Adrenal gland (tissue), 12 donors: ENCODE measurements around the gene ABCC10. TPM values are rescaled to one million over a fixed set of nuclear protein-coding genes. Genes with fewer than 3 reads are reported as not detected.
"Not testable (repeated sequence)": the region's sequence is repeated elsewhere in the genome, so short reads cannot be mapped to it uniquely, and the experiment has no call there.

Experiments used
- DNase-seq, 7 donors: peaks; one replicate each; pipeline ENCODE4 v3.0.0-alpha.2; 2019 to 2020
- H3K27ac ChIP-seq, 5 donors: fragments of 200-600 bp; sonication (generic) in 4 of 5; 1 replicate in 3 of 5; 2 replicates in 2 of 5; pipeline versions ENCODE4 v1.5.1 to v1.8.0; 2016 to 2020; ENCODE audit warnings: mild to moderate bottlenecking in 1 of 5
- H3K27me3 ChIP-seq: fragments of 200-600 bp; 2 replicates; pipeline ENCODE4 v1.8.0; 2021
- H3K36me3 ChIP-seq, 2 donors: fragments of 200-600 bp; replicated peaks in 1 of 2; 1 replicate in 1 of 2; 2 replicates in 1 of 2; pipeline versions ENCODE4 v1.5.1 to v1.8.0; 2018 to 2022
- H3K4me1 ChIP-seq, 2 donors: fragments of 200-600 bp; replicated peaks in 1 of 2; 1 replicate in 1 of 2; 2 replicates in 1 of 2; pipeline versions ENCODE4 v1.5.1 to v1.8.0; 2018 to 2021
- H3K4me3 ChIP-seq, 4 donors: fragments of 200-600 bp; sonication (generic) in 3 of 4; one replicate each; pipeline ENCODE4 v1.5.1; 2016 to 2018
- H3K9me3 ChIP-seq, 3 donors: fragments of 200-600 bp; sonication (generic) in 1 of 3; replicated peaks in 1 of 3; 1 replicate in 2 of 3; 2 replicates in 1 of 3; pipeline versions ENCODE4 v1.5.1 to v1.8.0; 2016 to 2021
- POLR2A ChIP-seq, 2 donors: fragments of 450-650 bp; IDR thresholded peaks; one replicate each; pipeline ENCODE4 v1.6.1; 2017; ENCODE audit warnings: antibody characterized with exemption in 2 of 2, mild to moderate bottlenecking in 2 of 2, moderate library complexity in 1 of 2
- WGBS, 4 donors: extraction: QIAGEN DNeasy Blood & Tissue Kit in 2 of 4; methylation state at CpG; one replicate each; pipeline versions ENCODE4 v1.1.5 to v1.1.7; 2013 to 2017; 5-methylcytosine and 5-hydroxymethylcytosine counted together
- intact Hi-C, 2 donors: fragments of 100-400 bp; cut with DNase I; formaldehyde crosslinking; loops; one replicate each; pipeline versions ENCODE4 v1.14.1 to v1.15.0; 2022 to 2023
- polyA plus RNA-seq, 3 donors: library from polyadenylated mRNA; stranded (reverse); fragments of 200-250 nt in 2 of 3; fragments of 350-450 nt in 1 of 3; fragmentation: Illumina TruSeq in 1 of 3; extraction: RNeasy Lipid Tissue Mini Kit (QIAGEN cat#74804) in 1 of 3; gene quantifications; one replicate each; pipeline ENCODE4 v1.2.3, GENCODE V29; 2013 to 2014
- total RNA-seq, 9 donors: library from RNA; depleted of rRNA in 4 of 9; stranded (reverse); fragments of >200 nt in 4 of 9; fragments of 120-200 nt in 1 of 9; fragmentation: NEBNext Ultra II Directional in 1 of 9; extraction: Animal tissue kit (Norgen Biotek cat#: 25700) in 1 of 9; gene quantifications; one replicate each; pipeline versions ENCODE4 v1.1.0 to v1.2.4, GENCODE V29; 2013 to 2023
- TF ChIP-seq, protein P1 (sequence below), 6 experiments: fragments of 450-650 bp in 4 of 6; fragments of 200-600 bp in 2 of 6; sonication (generic) in 1 of 6; IDR thresholded peaks; 1 replicate in 5 of 6; 2 replicates in 1 of 6; pipeline versions ENCODE4 v1.5.1 to v1.8.0; 2016 to 2021; ENCODE audit warnings: antibody characterized with exemption in 6 of 6, mild to moderate bottlenecking in 2 of 6, moderate library complexity in 1 of 6
- donor health status: healthy with polysubstance abuse.
- donor health status: Bipolar disorder and iron deficiency.
- donor health status: DM: yes; HTN: yes; CAD: no.
- donor health status: DM: no; HTN: no; CAD: no.
- donor health status: DM: no; HTN: no; CAD: no.
- donor health status: DM: yes; HTN: yes; CAD: no.

The ABCC10 gene
- total and polyA plus RNA-seq, 12 donors, result 8.5 to 123 (median 25.6) TPM

- Histone ChIP-seq H3K4me1 (peaks cover 24 to 29% of the 10 kb centered on the region in 2 donors), H3K27ac (peak overlapping the region in 1 of 5 donors; percentile 13), H3K4me3 (no peak overlapping the region), H3K9me3 (no peaks in the 10 kb centered on the region), H3K27me3 (no peaks in the 10 kb centered on the region), H3K36me3 (peaks cover 0 to 36% of the 10 kb centered on the region in 2 donors)
- DNase-seq, result peak in 6 of 7 donors; percentile 40 to 67 (median 50)
- intact Hi-C loops, result loop anchor here (5.0 kb wide), 2 partner anchors 44 to 114 kb away; no protein-coding TSS in a partner anchor
- TF ChIP-seq, protein P1, sequence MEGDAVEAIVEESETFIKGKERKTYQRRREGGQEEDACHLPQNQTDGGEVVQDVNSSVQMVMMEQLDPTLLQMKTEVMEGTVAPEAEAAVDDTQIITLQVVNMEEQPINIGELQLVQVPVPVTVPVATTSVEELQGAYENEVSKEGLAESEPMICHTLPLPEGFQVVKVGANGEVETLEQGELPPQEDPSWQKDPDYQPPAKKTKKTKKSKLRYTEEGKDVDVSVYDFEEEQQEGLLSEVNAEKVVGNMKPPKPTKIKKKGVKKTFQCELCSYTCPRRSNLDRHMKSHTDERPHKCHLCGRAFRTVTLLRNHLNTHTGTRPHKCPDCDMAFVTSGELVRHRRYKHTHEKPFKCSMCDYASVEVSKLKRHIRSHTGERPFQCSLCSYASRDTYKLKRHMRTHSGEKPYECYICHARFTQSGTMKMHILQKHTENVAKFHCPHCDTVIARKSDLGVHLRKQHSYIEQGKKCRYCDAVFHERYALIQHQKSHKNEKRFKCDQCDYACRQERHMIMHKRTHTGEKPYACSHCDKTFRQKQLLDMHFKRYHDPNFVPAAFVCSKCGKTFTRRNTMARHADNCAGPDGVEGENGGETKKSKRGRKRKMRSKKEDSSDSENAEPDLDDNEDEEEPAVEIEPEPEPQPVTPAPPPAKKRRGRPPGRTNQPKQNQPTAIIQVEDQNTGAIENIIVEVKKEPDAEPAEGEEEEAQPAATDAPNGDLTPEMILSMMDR (IDR thresholded peaks at IDR 0.05), result peak; percentile 46 to 67 (median 62)
- TF ChIP-seq POLR2A (IDR thresholded peaks at IDR 0.05), result no peak
- WGBS, 4 donors, result 34 to 43% (median 39%) methylated on average over 9 to 18 of the region's 18 CpGs
These were observed 69.2 kb downstream of the ABCC10 start for GRCh38 chr6:43496370-43497128.

DNA sequence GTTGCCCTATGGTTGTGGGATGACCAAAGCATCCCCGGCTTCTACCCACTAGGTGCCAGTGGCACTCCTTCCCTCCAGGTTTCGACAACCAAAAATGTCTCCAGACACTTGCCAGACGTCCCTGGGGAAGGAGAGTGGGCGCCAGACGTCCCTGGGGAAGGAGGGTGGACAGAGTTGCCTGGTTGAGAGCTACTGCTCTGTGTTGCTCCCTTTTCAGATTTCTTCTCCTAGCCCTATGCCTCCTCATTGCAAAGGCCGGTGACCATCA lies 69.7 kb downstream of the ABCC10 start:
- peaks cover 19 to 29% of the 10 kb centered on the region in 2 donors for H3K4me1 ChIP-seq
- no peaks in the 10 kb centered on the region for H3K27me3 ChIP-seq
- no peak overlapping the region for H3K4me3 ChIP-seq
- no peak overlapping the region for H3K27ac ChIP-seq
- intact Hi-C loops, result loop anchor here (5.0 kb wide), 2 partner anchors 45 to 115 kb away; no protein-coding TSS in a partner anchor
- no peaks in the 10 kb centered on the region for H3K9me3 ChIP-seq
- no peak for TF ChIP-seq POLR2A (IDR thresholded peaks at IDR 0.05)
- TF ChIP-seq, protein P1 (IDR thresholded peaks at IDR 0.05), result no peak
- peaks cover 0 to 37% of the 10 kb centered on the region in 2 donors for H3K36me3 ChIP-seq
- DNase-seq, result no peak
- 79 to 87% (median 80%) methylated on average over 4 to 6 of the region's 6 CpGs for WGBS, 4 donors

DNA sequence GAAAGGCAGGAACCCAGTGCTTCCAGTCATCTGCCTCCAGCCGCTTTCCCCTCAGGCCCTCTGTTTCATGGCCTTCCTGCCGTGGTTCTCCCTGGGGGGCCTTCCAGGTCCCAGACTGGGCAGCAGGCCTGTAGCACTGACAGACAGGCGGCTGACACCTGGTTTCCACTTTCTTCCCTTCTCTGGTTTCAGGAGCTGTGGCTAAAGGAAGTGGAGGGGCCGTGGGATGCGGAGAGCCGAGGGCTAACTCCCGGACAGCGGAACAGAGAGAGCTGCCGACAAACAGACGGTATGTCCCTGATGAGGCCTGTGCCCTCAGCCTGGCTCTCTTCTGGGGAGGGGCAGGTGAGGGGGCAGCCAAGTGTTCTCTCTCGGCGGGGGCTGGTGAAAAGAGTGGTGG lies 70.3 kb downstream of the ABCC10 start:
- DNase-seq, result no peak

DNA sequence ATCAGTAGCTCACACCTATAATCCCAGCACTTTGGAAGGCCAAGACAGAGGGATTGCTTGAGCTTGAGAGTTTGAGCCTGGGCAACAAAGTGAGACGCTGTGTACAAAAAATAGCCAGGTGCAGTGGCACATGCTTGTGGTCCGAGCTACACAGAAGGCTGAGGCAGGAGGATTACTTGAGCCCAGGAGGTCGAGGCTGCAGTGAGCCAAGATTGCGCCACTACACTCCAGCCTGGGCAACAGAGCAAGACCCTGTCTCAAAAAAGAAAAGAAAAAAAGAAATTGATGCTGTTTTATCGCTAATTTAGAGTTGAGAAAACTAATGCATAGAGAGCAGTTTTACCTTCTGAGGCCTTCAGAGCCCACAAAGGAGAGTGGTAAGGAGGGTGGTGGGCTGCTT lies 71.0 kb downstream of the ABCC10 start:
- H3K36me3 ChIP-seq, result peaks cover 0 to 49% of the 10 kb centered on the region in 2 donors
- not testable (repeated sequence) for DNase-seq, H3K27me3 ChIP-seq, H3K4me3 ChIP-seq, H3K9me3 ChIP-seq, H3K27ac ChIP-seq
- intact Hi-C loops, result loop anchor here (5.0 kb wide), 2 partner anchors 46 to 116 kb away; no protein-coding TSS in a partner anchor
- WGBS, 4 donors, result 80 to 93% (median 90%) methylated on average over 5 of the region's 5 CpGs
- peaks cover 11 to 29% of the 10 kb centered on the region in 2 donors for H3K4me1 ChIP-seq

More for the DNA sequence above, 70.3 kb downstream of the ABCC10 start:
- TF ChIP-seq POLR2A (IDR thresholded peaks at IDR 0.05), result no peak
- TF ChIP-seq, protein P1 (IDR thresholded peaks at IDR 0.05), result no peak
- Histone ChIP-seq H3K4me3 (no peak overlapping the region), H3K9me3 (no peaks in the 10 kb centered on the region), H3K27me3 (no peaks in the 10 kb centered on the region), H3K27ac (no peak overlapping the region), H3K4me1 (peaks cover 12 to 29% of the 10 kb centered on the region in 2 donors), H3K36me3 (peaks cover 0 to 43% of the 10 kb centered on the region in 2 donors)
- WGBS, 4 donors, result 89 to 96% (median 92%) methylated on average over 8 to 12 of the region's 12 CpGs
- intact Hi-C loops, result loop anchor here (5.0 kb wide), 2 partner anchors 45 to 115 kb away; no protein-coding TSS in a partner anchor
